ENCODE data around the gene EXOC5. TPM values are rescaled to one million over a fixed set of nuclear protein-coding genes. Genes with fewer than 3 reads are reported as not detected.
A peak's percentile ranks its signal among the peaks of the same experiment; 100 is the strongest.
"Not testable (repeated sequence)": the region's sequence is repeated elsewhere in the genome, so short reads cannot be mapped to it uniquely, and the experiment has no call there.

The EXOC5 gene
- total RNA-seq, 3 donors from 2014 or later (not counting 1 experiment from before 2014, with no cell fraction given) = 37.1 to 42.0 (median 41.7) TPM

DNA sequence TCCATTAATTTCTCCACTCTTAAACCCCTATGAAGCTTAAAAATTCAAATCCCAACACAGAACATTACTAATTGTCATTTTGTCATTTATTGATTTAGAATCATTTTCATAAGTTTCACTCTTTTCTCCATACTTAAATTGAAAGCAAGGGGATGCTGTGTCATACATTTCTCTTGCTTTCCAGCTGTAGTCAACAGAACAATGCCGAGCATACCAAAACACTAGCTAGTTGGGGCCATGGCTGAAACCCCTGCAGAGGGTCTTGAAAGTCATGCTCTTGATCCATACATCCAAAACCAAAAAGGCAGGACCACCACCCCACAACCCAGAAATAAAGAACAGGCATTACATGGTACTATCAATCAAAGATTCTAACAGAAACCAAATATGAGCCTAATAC is 9.0 kb downstream of the EXOC5 start:
- TF ChIP-seq, protein P1, sequence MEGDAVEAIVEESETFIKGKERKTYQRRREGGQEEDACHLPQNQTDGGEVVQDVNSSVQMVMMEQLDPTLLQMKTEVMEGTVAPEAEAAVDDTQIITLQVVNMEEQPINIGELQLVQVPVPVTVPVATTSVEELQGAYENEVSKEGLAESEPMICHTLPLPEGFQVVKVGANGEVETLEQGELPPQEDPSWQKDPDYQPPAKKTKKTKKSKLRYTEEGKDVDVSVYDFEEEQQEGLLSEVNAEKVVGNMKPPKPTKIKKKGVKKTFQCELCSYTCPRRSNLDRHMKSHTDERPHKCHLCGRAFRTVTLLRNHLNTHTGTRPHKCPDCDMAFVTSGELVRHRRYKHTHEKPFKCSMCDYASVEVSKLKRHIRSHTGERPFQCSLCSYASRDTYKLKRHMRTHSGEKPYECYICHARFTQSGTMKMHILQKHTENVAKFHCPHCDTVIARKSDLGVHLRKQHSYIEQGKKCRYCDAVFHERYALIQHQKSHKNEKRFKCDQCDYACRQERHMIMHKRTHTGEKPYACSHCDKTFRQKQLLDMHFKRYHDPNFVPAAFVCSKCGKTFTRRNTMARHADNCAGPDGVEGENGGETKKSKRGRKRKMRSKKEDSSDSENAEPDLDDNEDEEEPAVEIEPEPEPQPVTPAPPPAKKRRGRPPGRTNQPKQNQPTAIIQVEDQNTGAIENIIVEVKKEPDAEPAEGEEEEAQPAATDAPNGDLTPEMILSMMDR (IDR thresholded peaks at IDR 0.05) = no peak
- peak overlapping the region in 1 of 2 donors; percentile 0 for H3K27ac Mint-ChIP-seq
- no peaks in the 10 kb centered on the region for H3K36me3 Mint-ChIP-seq
- no peaks in the 10 kb centered on the region for H3K4me1 ChIP-seq (ENCODE audit: control insufficient read depth, insufficient read depth, low read length)
- intact Hi-C loops (cut with micrococcal nuclease) = no loop called here
- H3K36me3 ChIP-seq (ENCODE audit: control insufficient read depth, insufficient read depth, low read length) = no peaks in the 10 kb centered on the region
- WGBS (ENCODE audit: insufficient coverage) = 82% methylated on average over 1 of the region's 1 CpG
- peaks cover 47 to 55% of the 10 kb centered on the region in 2 donors for H3K4me1 Mint-ChIP-seq
- no peak overlapping the region for H3K27ac ChIP-seq (ENCODE audit: low read length)
- no peaks in the 10 kb centered on the region for H3K9me3 ChIP-seq (ENCODE audit: control insufficient read depth, insufficient read depth, low read length)
- no peaks in the 10 kb centered on the region for H3K9me3 Mint-ChIP-seq
- H3K27me3 ChIP-seq (ENCODE audit: control insufficient read depth, insufficient read depth, low read length) = no peaks in the 10 kb centered on the region
- no peak for ATAC-seq
- no peak overlapping the region for H3K4me3 Mint-ChIP-seq
- DNase-seq = no peak
- H3K4me3 ChIP-seq (ENCODE audit: low read length) = no peak overlapping the region
- H3K27me3 Mint-ChIP-seq (ENCODE audit: low read depth in 2 of 2) = no peaks in the 10 kb centered on the region

DNA sequence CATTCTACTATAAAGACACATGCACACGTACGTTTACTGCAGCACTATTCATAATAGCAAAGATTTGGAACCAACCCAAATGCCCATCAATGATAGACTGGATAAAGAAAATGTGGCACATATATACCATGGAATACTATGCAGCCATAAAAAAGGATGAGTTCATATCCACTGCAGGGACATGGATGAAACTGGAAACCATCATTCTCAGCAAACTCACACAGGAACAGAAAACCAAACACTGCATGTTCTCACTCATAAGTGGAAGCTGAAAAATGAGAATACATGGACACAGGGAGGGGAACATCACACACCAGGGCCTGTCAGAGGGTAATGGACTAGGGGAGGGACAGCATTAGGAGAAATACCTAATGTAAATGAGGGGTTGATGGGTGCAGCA is 10.5 kb downstream of the EXOC5 start:
- H3K27ac ChIP-seq (ENCODE audit: low read length); H3K36me3 ChIP-seq (ENCODE audit: control insufficient read depth, insufficient read depth, low read length); H3K27me3 ChIP-seq (ENCODE audit: control insufficient read depth, insufficient read depth, low read length); H3K4me1 ChIP-seq (ENCODE audit: control insufficient read depth, insufficient read depth, low read length); ATAC-seq; H3K4me3 ChIP-seq (ENCODE audit: low read length); H3K27ac Mint-ChIP-seq; DNase-seq; H3K9me3 ChIP-seq (ENCODE audit: control insufficient read depth, insufficient read depth, low read length); intact Hi-C loops (cut with micrococcal nuclease); H3K9me3 Mint-ChIP-seq; H3K36me3 Mint-ChIP-seq; H3K27me3 Mint-ChIP-seq (ENCODE audit: low read depth in 2 of 2); H3K4me3 Mint-ChIP-seq: not testable (repeated sequence)
- peaks cover 52 to 55% of the 10 kb centered on the region in 2 donors for H3K4me1 Mint-ChIP-seq
- 100% methylated on average over 2 of the region's 2 CpGs for WGBS (ENCODE audit: insufficient coverage)

DNA sequence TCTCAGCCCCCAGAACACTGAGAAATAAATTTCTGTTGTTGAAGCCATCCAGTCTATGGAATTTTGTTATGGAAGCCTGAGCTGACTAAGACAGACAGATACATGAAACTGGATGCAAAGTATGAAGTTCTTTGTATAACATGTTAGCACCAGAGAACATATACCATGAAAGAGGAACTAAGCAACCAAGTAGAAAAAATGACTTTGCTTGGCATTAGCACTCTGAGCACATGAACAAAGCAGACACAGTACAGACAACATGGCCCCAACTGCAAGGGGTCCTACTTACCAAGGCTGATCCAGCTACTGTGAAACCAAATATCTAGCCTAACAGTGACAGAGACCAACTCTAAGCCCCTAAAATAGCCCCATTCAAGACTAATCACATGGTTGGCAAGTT is 13.8 kb downstream of the EXOC5 start:
- ATAC-seq (no peak), DNase-seq (no peak)
- no peaks in the 10 kb centered on the region for H3K27me3 Mint-ChIP-seq (ENCODE audit: low read depth in 2 of 2)
- no peaks in the 10 kb centered on the region for H3K9me3 ChIP-seq (ENCODE audit: control insufficient read depth, insufficient read depth, low read length)
- no peak overlapping the region for H3K27ac Mint-ChIP-seq
- H3K9me3 Mint-ChIP-seq = no peaks in the 10 kb centered on the region
- intact Hi-C loops (cut with micrococcal nuclease) = no loop called here
- H3K36me3 ChIP-seq (ENCODE audit: control insufficient read depth, insufficient read depth, low read length) = no peaks in the 10 kb centered on the region
- H3K27ac ChIP-seq (ENCODE audit: low read length) = no peak overlapping the region
- no peaks in the 10 kb centered on the region for H3K36me3 Mint-ChIP-seq
- H3K4me3 Mint-ChIP-seq = no peak overlapping the region
- no peaks in the 10 kb centered on the region for H3K27me3 ChIP-seq (ENCODE audit: control insufficient read depth, insufficient read depth, low read length)
- peaks cover 58 to 65% of the 10 kb centered on the region in 2 donors for H3K4me1 Mint-ChIP-seq
- no peaks in the 10 kb centered on the region for H3K4me1 ChIP-seq (ENCODE audit: control insufficient read depth, insufficient read depth, low read length)
- TF ChIP-seq, protein P1 (IDR thresholded peaks at IDR 0.05) = no peak
- H3K4me3 ChIP-seq (ENCODE audit: low read length) = no peak overlapping the region

DNA sequence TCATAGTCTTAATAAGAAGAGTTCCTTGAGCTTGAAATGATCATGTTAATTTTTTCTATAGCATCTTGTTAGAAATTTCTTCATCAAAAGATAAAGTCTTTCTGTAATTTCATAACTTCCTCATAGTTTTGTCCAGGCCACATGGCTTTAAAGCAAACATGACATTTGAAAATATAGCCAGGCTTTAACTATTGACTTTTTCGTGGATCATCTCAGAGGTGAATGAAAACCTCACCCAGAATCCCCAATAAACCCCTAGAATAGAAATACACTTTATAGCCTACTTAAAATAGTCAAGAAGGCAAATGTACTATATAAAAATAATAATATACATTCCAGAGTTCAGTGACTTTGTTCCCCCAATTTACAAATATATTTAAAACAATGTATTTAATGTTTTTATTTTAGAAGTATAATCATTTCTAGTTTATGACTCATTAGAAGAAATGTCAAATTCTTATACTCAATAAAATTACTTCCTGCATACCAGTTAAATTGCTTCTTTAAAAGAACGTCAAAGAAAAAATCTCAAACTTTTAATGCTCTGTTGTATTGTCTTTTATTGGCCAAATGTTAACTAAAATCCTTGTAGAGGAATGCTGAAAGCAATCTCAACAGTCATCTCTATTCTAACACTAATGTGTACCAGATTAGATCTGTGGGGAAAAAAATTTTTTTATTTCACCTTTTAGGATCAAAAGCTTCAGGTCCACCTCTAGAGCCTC is 21.6 kb downstream of the EXOC5 start:
- H3K4me3 ChIP-seq (ENCODE audit: low read length) = no peak overlapping the region
- peaks cover 15% of the 10 kb centered on the region for H3K36me3 ChIP-seq (ENCODE audit: control insufficient read depth, insufficient read depth, low read length)
- WGBS (ENCODE audit: insufficient coverage) = 89% methylated on average over 1 of the region's 2 CpGs
- no peak for ATAC-seq
- no peaks in the 10 kb centered on the region for H3K9me3 ChIP-seq (ENCODE audit: control insufficient read depth, insufficient read depth, low read length)
- no peak overlapping the region for H3K4me3 Mint-ChIP-seq
- DNase-seq = no peak
- H3K4me1 Mint-ChIP-seq = peaks cover 17 to 26% of the 10 kb centered on the region in 2 donors
- no peaks in the 10 kb centered on the region for H3K27me3 ChIP-seq (ENCODE audit: control insufficient read depth, insufficient read depth, low read length)
- TF ChIP-seq, protein P1 (IDR thresholded peaks at IDR 0.05) = no peak
- intact Hi-C loops (cut with micrococcal nuclease) = no loop called here
- no peaks in the 10 kb centered on the region for H3K4me1 ChIP-seq (ENCODE audit: control insufficient read depth, insufficient read depth, low read length)
- no peaks in the 10 kb centered on the region for H3K9me3 Mint-ChIP-seq
- H3K27me3 Mint-ChIP-seq (ENCODE audit: low read depth in 2 of 2) = no peaks in the 10 kb centered on the region
- H3K27ac Mint-ChIP-seq = no peak overlapping the region
- H3K36me3 Mint-ChIP-seq = no peaks in the 10 kb centered on the region
- no peak overlapping the region for H3K27ac ChIP-seq (ENCODE audit: low read length)
